SK-N-SH (cell line): ENCODE data around the gene WIPF2. TPM values are rescaled to one million over a fixed set of nuclear protein-coding genes. Genes with fewer than 3 reads are reported as not detected.

Experiments used
- CTCF ChIA-PET: fragments of 300-600, 350-600 bp; formaldehyde crosslinking; extraction: SDS; loops from one replicate; lab custom pipeline; 2021; lab: Yijun Ruan, JAX
- POLR2A ChIA-PET: fragments of 350-600 bp; sonication (Branson Sonifier 250); formaldehyde crosslinking; extraction: SDS; loops from one replicate; lab custom pipeline; 2020; ENCODE audit warnings: antibody characterized with exemption, inconsistent platforms; lab: Yijun Ruan, JAX
- DNase-seq: peaks from one replicate; pipeline ENCODE4 v3.0.0; 2012
- H2AFZ ChIP-seq: fragments of 200-600 bp; sonication (generic); 2 replicates; pipeline ENCODE4 v1.8.1; 2016; ENCODE audit warnings: antibody characterized with exemption, mild to moderate bottlenecking, low read depth
- H3F3A ChIP-seq: fragments of 200-600 bp; sonication (generic); replicated peaks from 2 replicates; pipeline ENCODE3; 2016; ENCODE audit warnings: antibody characterized with exemption, mild to moderate bottlenecking; ENCODE audit not compliant: insufficient read depth
- H3K27ac ChIP-seq, 2 experiments: fragments of 200-500 bp in 1 of 2; fragments of 200-600 bp in 1 of 2; sonication (Bioruptor generic) in 1 of 2; sonication (generic), shearing (Covaris generic) in 1 of 2; 2 replicates each; pipeline versions ENCODE4 v1.5.1 to v1.6.1; 2014 to 2016; ENCODE audit warnings: low read depth in 2 of 2, inconsistent platforms in 1 of 2, low read length in 1 of 2, mild to moderate bottlenecking in 1 of 2, mixed read lengths in 1 of 2
- H3K27me3 ChIP-seq: fragments of 200-600 bp; sonication (generic), shearing (Covaris generic); 2 replicates; pipeline ENCODE4 v1.6.1; 2016; ENCODE audit warnings: mixed run types; ENCODE audit not compliant: insufficient read depth
- H3K36me3 ChIP-seq, 2 experiments: fragments of 200-500 bp in 1 of 2; fragments of 200-600 bp in 1 of 2; sonication (Bioruptor generic) in 1 of 2; sonication (generic) in 1 of 2; replicated peaks in 1 of 2; 2 replicates each; pipeline versions ENCODE3 to v1.5.1; 2014 to 2016; ENCODE audit warnings: low read length in 1 of 2, mild to moderate bottlenecking in 1 of 2; ENCODE audit not compliant: insufficient read depth in 2 of 2, control insufficient read depth in 1 of 2
- H3K4me1 ChIP-seq, 2 experiments: fragments of 200-500 bp in 1 of 2; fragments of 200-600 bp in 1 of 2; sonication (Bioruptor generic) in 1 of 2; sonication (generic), shearing (Covaris generic) in 1 of 2; 2 replicates each; pipeline versions ENCODE4 v1.5.1 to v1.6.1; 2014 to 2016; ENCODE audit warnings: low read depth in 1 of 2, low read length in 1 of 2, mixed run types in 1 of 2; ENCODE audit not compliant: insufficient read depth in 2 of 2, control insufficient read depth in 1 of 2
- H3K4me2 ChIP-seq: fragments of 200-600 bp; sonication (generic), shearing (Covaris generic); 2 replicates; pipeline ENCODE4 v1.6.1; 2017; ENCODE audit warnings: mixed run types
- H3K4me3 ChIP-seq, 2 experiments: fragments of 200-500 bp in 1 of 2; fragments of 200-600 bp in 1 of 2; sonication (Bioruptor generic) in 1 of 2; sonication (generic), shearing (Covaris generic) in 1 of 2; 2 replicates each; pipeline versions ENCODE4 v1.5.1 to v1.8.1; 2014 to 2016; ENCODE audit warnings: low read depth in 2 of 2, inconsistent platforms in 1 of 2, low read length in 1 of 2, mild to moderate bottlenecking in 1 of 2, mixed read lengths in 1 of 2, moderate library complexity in 1 of 2
- H3K79me2 ChIP-seq: fragments of 200-600 bp; sonication (generic); 2 replicates; pipeline ENCODE4 v1.8.1; 2017; ENCODE audit warnings: mild to moderate bottlenecking; ENCODE audit not compliant: insufficient read depth
- H3K9ac ChIP-seq: fragments of 200-600 bp; sonication (generic); 2 replicates; pipeline ENCODE4 v1.6.1; 2017; ENCODE audit warnings: mixed run types
- H3K9me2 ChIP-seq: fragments of 200-600 bp; sonication (generic); 2 replicates; pipeline ENCODE4 v1.6.1; 2017; ENCODE audit warnings: mixed run types
- H3K9me3 ChIP-seq: fragments of 200-600 bp; sonication (generic); 2 replicates; pipeline ENCODE4 v1.6.1; 2017; ENCODE audit warnings: mixed run types, mild to moderate bottlenecking, moderate library complexity
- H4K20me1 ChIP-seq: fragments of 200-600 bp; sonication (generic); 2 replicates; pipeline ENCODE4 v1.6.1; 2017; ENCODE audit warnings: mild to moderate bottlenecking, mixed run types; ENCODE audit not compliant: insufficient read depth
- CHD2 ChIP-seq: fragments of 150-350 bp; IDR thresholded peaks from 2 replicates; pipeline ENCODE4 v1.6.1; 2018; ENCODE audit warnings: low read length; ENCODE audit not compliant: partially characterized antibody
- CTCF ChIP-seq: fragments of 200-600 bp; sonication (generic); IDR thresholded peaks from 2 replicates; pipeline ENCODE4 v1.6.1; 2017; ENCODE audit warnings: antibody characterized with exemption, mild to moderate bottlenecking, moderate library complexity
- FOXJ3 ChIP-seq: sonication (generic); formaldehyde crosslinking; IDR thresholded peaks from 2 replicates; pipeline ENCODE4 v1.5.1; 2020; ENCODE audit warnings: mild to moderate bottlenecking, missing genetic modification reagents
- FOXM1 ChIP-seq: IDR thresholded peaks from 2 replicates; pipeline ENCODE4 v1.4.0; 2012; ENCODE audit warnings: low read depth, mild to moderate bottlenecking
- GATA2 ChIP-seq: sonication (generic); formaldehyde crosslinking; IDR thresholded peaks from 2 replicates; pipeline ENCODE4 v1.5.0; 2020; ENCODE audit warnings: mild to moderate bottlenecking, missing genetic modification reagents
- JUND ChIP-seq: IDR thresholded peaks from 2 replicates; pipeline ENCODE4 v1.4.0; 2012
- NFIC ChIP-seq: IDR thresholded peaks from 2 replicates; pipeline ENCODE4 v1.4.0; 2012; ENCODE audit warnings: borderline replicate concordance
- POLR2AphosphoS5 ChIP-seq: IDR thresholded peaks from 2 replicates; pipeline ENCODE4 v1.6.1; 2012; ENCODE audit warnings: low read depth, low read length
- RAD21 ChIP-seq: IDR thresholded peaks from 2 replicates; pipeline ENCODE4 v1.6.1; 2012; ENCODE audit warnings: mild to moderate bottlenecking, low read length
- REST ChIP-seq: IDR thresholded peaks from 2 replicates; pipeline ENCODE4 v1.6.1; 2012; ENCODE audit warnings: mild to moderate bottlenecking, low read depth, low read length, moderate library complexity
- SIN3A ChIP-seq: IDR thresholded peaks from 2 replicates; pipeline ENCODE4 v1.6.1; 2012; ENCODE audit warnings: low read depth, mild to moderate bottlenecking, low read length, moderate library complexity, borderline replicate concordance
- USF2 ChIP-seq: fragments of 150-350 bp; IDR thresholded peaks from 2 replicates; pipeline ENCODE4 v1.6.1; 2017; ENCODE audit warnings: antibody characterized with exemption, low read length, low read depth, borderline replicate concordance
- YY1 ChIP-seq: IDR thresholded peaks from 2 replicates; pipeline ENCODE4 v1.4.0; 2012; ENCODE audit warnings: low read depth, mild to moderate bottlenecking
- WGBS: methylation state at CpG from one replicate; pipeline ENCODE4 v1.1.6; 2017; ENCODE audit warnings: low lambda C conversion rate; 5-methylcytosine and 5-hydroxymethylcytosine counted together
- polyA plus RNA-seq, 3 experiments: library from polyadenylated mRNA; depleted of rRNA; stranded (reverse); fragments of >200 nt; gene quantifications; 2 replicates each; pipeline ENCODE4 v1.2.3, GENCODE V29; 2012

The WIPF2 gene
- polyA plus RNA-seq, 1 of the 3 experiments (the other 2 are of a cell fraction): 6.8 TPM

DNA sequence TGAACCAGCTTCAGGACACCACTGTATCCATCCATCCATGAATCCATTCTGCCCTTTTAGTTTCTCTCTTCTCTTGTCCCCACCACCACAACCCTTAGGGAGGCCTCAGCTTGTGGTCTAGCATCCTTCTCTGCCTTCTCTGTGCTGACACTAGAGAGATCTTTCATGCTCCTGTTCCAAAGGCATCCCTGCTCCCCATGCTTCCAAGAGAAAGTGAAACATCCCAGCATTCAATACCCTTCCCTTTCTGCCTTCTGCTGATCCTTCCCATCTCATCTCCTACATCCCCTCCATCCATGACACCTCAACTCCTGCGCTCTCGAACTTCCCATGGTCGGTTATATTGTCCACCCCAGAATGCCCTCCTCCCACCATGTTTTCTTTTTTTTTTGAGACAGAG is 31.9 kb upstream of the WIPF2 start:
- POLR2A ChIA-PET: no interaction called here
- no peak for DNase-seq
- Histone ChIP-seq H3K79me2 (no peaks in the 10 kb centered on the region), H4K20me1 (no peaks in the 10 kb centered on the region), H2AFZ (no peak overlapping the region), H3K27ac (no peak overlapping the region), H3K9me2 (no peaks in the 10 kb centered on the region), H3K4me3 (no peak overlapping the region), H3K4me2 (no peak overlapping the region), H3K27me3 (no peaks in the 10 kb centered on the region), H3K9ac (no peak overlapping the region), H3K9me3 (no peaks in the 10 kb centered on the region), H3K4me1 (peaks cover 4 to 15% of the 10 kb centered on the region in 2 experiments; a peak in 3 of 4 replicates), H3F3A (peaks cover 4% of the 10 kb centered on the region), H3K36me3 (no peaks in the 10 kb centered on the region)
- TF ChIP-seq CHD2: no peak
- TF ChIP-seq POLR2AphosphoS5: no peak
- TF ChIP-seq NFIC: no peak
- TF ChIP-seq USF2: no peak
- TF ChIP-seq CTCF: no peak
- TF ChIP-seq YY1: no peak
- TF ChIP-seq FOXJ3 (CRISPR knock-in tag): no peak
- no peak for TF ChIP-seq SIN3A
- TF ChIP-seq REST: no peak
- no peak for TF ChIP-seq FOXM1
- no peak for TF ChIP-seq RAD21
- TF ChIP-seq JUND: no peak
- no peak for TF ChIP-seq GATA2
- CTCF ChIA-PET: no interaction called here
- WGBS: 96% methylated on average over 3 of the region's 3 CpGs
